ENCODE data around the gene MPV17.
"Not testable (repeated sequence)": the region's sequence is repeated elsewhere in the genome, so short reads cannot be mapped to it uniquely, and the experiment has no call there.

Gene MPV17

GRCh38 chr2:27300606-27301005 lies 22.3 kb downstream of the MPV17 start:
- DNase-seq (ENCODE audit: low read depth in 1 of 2, low spot score in 1 of 2) = not testable (repeated sequence)

GRCh38 chr2:27298391-27299080 lies 24.4 kb downstream of the MPV17 start:
- DNase-seq (ENCODE audit: low read depth in 1 of 2, low spot score in 1 of 2) = no peak

GRCh38 chr2:27297195-27297594 lies 25.7 kb downstream of the MPV17 start:
- no peak for DNase-seq (ENCODE audit: low read depth in 1 of 2, low spot score in 1 of 2)

GRCh38 chr2:27296481-27296880 lies 26.4 kb downstream of the MPV17 start:
- no peak for DNase-seq (ENCODE audit: low read depth in 1 of 2, low spot score in 1 of 2)

- no peak for DNase-seq (ENCODE audit: low read depth in 1 of 2, low spot score in 1 of 2)
Observed at GRCh38 chr2:27294928-27295327, 28.0 kb downstream of the MPV17 start.

- no peak for DNase-seq (ENCODE audit: low read depth in 1 of 2, low spot score in 1 of 2)
Observed at GRCh38 chr2:27291865-27292264, 31.0 kb downstream of the MPV17 start.

- no peak for DNase-seq (ENCODE audit: low read depth in 1 of 2, low spot score in 1 of 2)
Observed at GRCh38 chr2:27290549-27290948, 32.3 kb downstream of the MPV17 start.

- no peak for DNase-seq (ENCODE audit: low read depth in 1 of 2, low spot score in 1 of 2)
Observed at GRCh38 chr2:27288610-27289009, 34.3 kb downstream of the MPV17 start.

GRCh38 chr2:27285481-27285880 lies 37.4 kb downstream of the MPV17 start:
- DNase-seq (ENCODE audit: low read depth in 1 of 2, low spot score in 1 of 2) = no peak

- no peak for DNase-seq (ENCODE audit: low read depth in 1 of 2, low spot score in 1 of 2)
Observed at GRCh38 chr2:27284996-27285395, 37.9 kb downstream of the MPV17 start.

- DNase-seq (ENCODE audit: low read depth in 1 of 2, low spot score in 1 of 2) = no peak
Observed at GRCh38 chr2:27282892-27283291, 40.0 kb downstream of the MPV17 start.

- no peak for DNase-seq (ENCODE audit: low read depth in 1 of 2, low spot score in 1 of 2)
Observed at GRCh38 chr2:27281855-27282559, 40.9 kb downstream of the MPV17 start, which contains the start of gene TRIM54. TRIM54 (plus strand) TSS chr2:27282429; CDS start chr2:27282732, 303 bp downstream.

- DNase-seq (ENCODE audit: low read depth in 1 of 2, low spot score in 1 of 2) = no peak
Observed at GRCh38 chr2:27281442-27281841, 41.5 kb downstream of the MPV17 start.

GRCh38 chr2:27280826-27281225 lies 42.1 kb downstream of the MPV17 start:
- DNase-seq (ENCODE audit: low read depth in 1 of 2, low spot score in 1 of 2) = no peak

- no peak for DNase-seq (ENCODE audit: low read depth in 1 of 2, low spot score in 1 of 2)
Observed at GRCh38 chr2:27278010-27278409, 44.9 kb downstream of the MPV17 start.

GRCh38 chr2:27275211-27276150 lies 47.4 kb downstream of the MPV17 start, which contains the start of gene DNAJC5G:
DNAJC5G (plus strand) TSS chr2:27275433; CDS start chr2:27276729, 1,296 bp downstream.
- no peak for DNase-seq (ENCODE audit: low read depth in 1 of 2, low spot score in 1 of 2)

- not testable (repeated sequence) for DNase-seq (ENCODE audit: low read depth in 1 of 2, low spot score in 1 of 2)
Observed at GRCh38 chr2:27272537-27273522, 50.1 kb downstream of the MPV17 start.

GRCh38 chr2:27271631-27272340 lies 51.1 kb downstream of the MPV17 start:
- DNase-seq (ENCODE audit: low read depth in 1 of 2, low spot score in 1 of 2) = no peak

GRCh38 chr2:27270670-27271069 lies 52.2 kb downstream of the MPV17 start:
- no peak for DNase-seq (ENCODE audit: low read depth in 1 of 2, low spot score in 1 of 2)

GRCh38 chr2:27270131-27270530 lies 52.8 kb downstream of the MPV17 start:
- DNase-seq (ENCODE audit: low read depth in 1 of 2, low spot score in 1 of 2) = no peak
